Vagina (tissue), 2 donors: Measurements from ENCODE around the gene TSHZ1. TPM values are rescaled to one million over a fixed set of nuclear protein-coding genes. Genes with fewer than 3 reads are reported as not detected.

Experiments
- DNase-seq, 2 donors: peaks; one replicate each; pipeline ENCODE4 v3.0.0-alpha.2; 2017; ENCODE audit errors: extremely low spot score in 2 of 2
- H3K27ac ChIP-seq: fragments of 200-600 bp; sonication (generic); one replicate; pipeline ENCODE4 v1.5.1; 2019
- H3K27me3 ChIP-seq: fragments of 200-600 bp; sonication (generic); one replicate; pipeline ENCODE4 v1.5.1; 2019
- H3K36me3 ChIP-seq, 2 donors: fragments of 200-600 bp; sonication (generic); one replicate each; pipeline ENCODE4 v1.5.1; 2017 to 2019
- H3K4me1 ChIP-seq: fragments of 200-600 bp; sonication (generic); one replicate; pipeline ENCODE4 v1.5.1; 2019
- H3K4me3 ChIP-seq, 2 donors: fragments of 200-600 bp; sonication (generic); 1 replicate in 1 of 2; 2 replicates in 1 of 2; pipeline ENCODE4 v1.5.1; 2016 to 2019
- H3K9me3 ChIP-seq: fragments of 200-600 bp; sonication (generic); one replicate; pipeline ENCODE4 v1.5.1; 2019
- POLR2A ChIP-seq, 2 donors: fragments of 450-650 bp; IDR thresholded peaks; one replicate each; pipeline ENCODE4 v1.6.1; 2017; ENCODE audit warnings: antibody characterized with exemption in 2 of 2, mild to moderate bottlenecking in 2 of 2, moderate library complexity in 2 of 2
- POLR2AphosphoS5 ChIP-seq, 2 donors: sonication (generic); formaldehyde crosslinking; IDR thresholded peaks; one replicate each; pipeline ENCODE4 v1.9.0; 2017; ENCODE audit warnings: antibody characterized with exemption in 2 of 2, mild to moderate bottlenecking in 2 of 2, low read depth in 1 of 2; ENCODE audit not compliant: insufficient read depth in 1 of 2
- intact Hi-C: fragments of 100-400 bp; cut with DNase I; formaldehyde crosslinking; loops from one replicate; pipeline ENCODE4 v1.15.1; 2023
- total RNA-seq: library from RNA; depleted of rRNA; stranded (reverse); fragments of >200 nt; gene quantifications from one replicate; pipeline ENCODE4 v1.2.3, GENCODE V29; 2016
- TF ChIP-seq, protein P1 (sequence below), 3 experiments: fragments of 450-650 bp in 2 of 3; fragments of 200-600 bp in 1 of 3; sonication (generic) in 1 of 3; IDR thresholded peaks; one replicate each; pipeline ENCODE4 v1.5.1; 2017 to 2019; ENCODE audit warnings: antibody characterized with exemption in 3 of 3, mild to moderate bottlenecking in 2 of 3, moderate library complexity in 2 of 3

Gene TSHZ1
- total RNA-seq, 1 donor from 2014 or later, result 23.3 TPM

DNA sequence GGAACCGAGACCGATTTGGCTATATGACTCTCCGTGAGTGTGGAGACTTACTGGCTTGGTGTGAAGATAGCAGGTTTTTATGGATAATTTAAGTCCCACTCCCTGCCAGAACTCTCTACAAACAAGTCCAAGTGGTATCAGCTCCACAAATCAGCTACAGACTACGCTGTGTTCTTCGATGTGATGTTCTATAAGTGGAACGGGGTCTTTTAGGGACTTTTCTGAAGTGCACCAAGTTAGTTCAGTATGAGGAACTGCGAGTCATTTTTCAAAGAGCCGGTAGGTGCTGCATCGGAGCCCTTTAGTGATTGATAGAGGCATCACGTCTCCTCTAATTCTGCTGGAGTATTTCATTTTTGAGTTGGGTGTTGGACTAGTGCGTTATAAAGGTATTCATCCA is 107.1 kb downstream of the TSHZ1 start:
- H3K9me3 ChIP-seq, result no peaks in the 10 kb centered on the region
- intact Hi-C loops, result no loop called here
- DNase-seq, result no peak
- no peak overlapping the region for H3K4me3 ChIP-seq
- TF ChIP-seq POLR2AphosphoS5 (IDR thresholded peaks at IDR 0.05; ENCODE audit: insufficient read depth in 1 of 2, low read depth in 1 of 2), result no peak
- no peaks in the 10 kb centered on the region for H3K36me3 ChIP-seq
- H3K4me1 ChIP-seq, result no peaks in the 10 kb centered on the region
- H3K27me3 ChIP-seq, result no peaks in the 10 kb centered on the region
- no peak overlapping the region for H3K27ac ChIP-seq

DNA sequence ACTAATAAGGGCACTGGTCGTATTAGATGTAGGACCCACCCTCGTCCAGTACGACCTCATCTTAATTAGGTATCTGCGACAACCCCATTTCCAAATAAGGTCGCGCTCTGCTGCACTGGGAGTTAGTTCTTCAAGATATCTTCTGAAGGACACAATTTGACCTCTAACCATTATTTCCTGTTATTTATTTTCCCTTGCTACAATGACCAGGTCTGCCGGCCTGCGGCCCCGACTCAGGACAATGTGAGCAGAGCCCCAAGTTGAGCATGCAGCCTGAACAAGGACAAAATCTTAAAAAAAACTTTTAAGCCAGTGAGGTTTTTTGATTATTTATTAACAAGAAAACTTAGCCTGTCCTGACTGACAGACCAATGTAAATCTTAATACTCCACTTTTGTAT is 109.3 kb downstream of the TSHZ1 start:
- H3K4me3 ChIP-seq, result no peak overlapping the region
- TF ChIP-seq POLR2AphosphoS5 (IDR thresholded peaks at IDR 0.05; ENCODE audit: insufficient read depth in 1 of 2, low read depth in 1 of 2), result no peak
- no peak for TF ChIP-seq POLR2A (IDR thresholded peaks at IDR 0.05)
- TF ChIP-seq, protein P1, sequence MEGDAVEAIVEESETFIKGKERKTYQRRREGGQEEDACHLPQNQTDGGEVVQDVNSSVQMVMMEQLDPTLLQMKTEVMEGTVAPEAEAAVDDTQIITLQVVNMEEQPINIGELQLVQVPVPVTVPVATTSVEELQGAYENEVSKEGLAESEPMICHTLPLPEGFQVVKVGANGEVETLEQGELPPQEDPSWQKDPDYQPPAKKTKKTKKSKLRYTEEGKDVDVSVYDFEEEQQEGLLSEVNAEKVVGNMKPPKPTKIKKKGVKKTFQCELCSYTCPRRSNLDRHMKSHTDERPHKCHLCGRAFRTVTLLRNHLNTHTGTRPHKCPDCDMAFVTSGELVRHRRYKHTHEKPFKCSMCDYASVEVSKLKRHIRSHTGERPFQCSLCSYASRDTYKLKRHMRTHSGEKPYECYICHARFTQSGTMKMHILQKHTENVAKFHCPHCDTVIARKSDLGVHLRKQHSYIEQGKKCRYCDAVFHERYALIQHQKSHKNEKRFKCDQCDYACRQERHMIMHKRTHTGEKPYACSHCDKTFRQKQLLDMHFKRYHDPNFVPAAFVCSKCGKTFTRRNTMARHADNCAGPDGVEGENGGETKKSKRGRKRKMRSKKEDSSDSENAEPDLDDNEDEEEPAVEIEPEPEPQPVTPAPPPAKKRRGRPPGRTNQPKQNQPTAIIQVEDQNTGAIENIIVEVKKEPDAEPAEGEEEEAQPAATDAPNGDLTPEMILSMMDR (IDR thresholded peaks at IDR 0.05), result no peak
- DNase-seq, result no peak
- H3K27me3 ChIP-seq, result no peaks in the 10 kb centered on the region
- no peaks in the 10 kb centered on the region for H3K36me3 ChIP-seq
- intact Hi-C loops, result no loop called here
- no peak overlapping the region for H3K27ac ChIP-seq
- no peaks in the 10 kb centered on the region for H3K9me3 ChIP-seq
- H3K4me1 ChIP-seq, result no peaks in the 10 kb centered on the region

DNA sequence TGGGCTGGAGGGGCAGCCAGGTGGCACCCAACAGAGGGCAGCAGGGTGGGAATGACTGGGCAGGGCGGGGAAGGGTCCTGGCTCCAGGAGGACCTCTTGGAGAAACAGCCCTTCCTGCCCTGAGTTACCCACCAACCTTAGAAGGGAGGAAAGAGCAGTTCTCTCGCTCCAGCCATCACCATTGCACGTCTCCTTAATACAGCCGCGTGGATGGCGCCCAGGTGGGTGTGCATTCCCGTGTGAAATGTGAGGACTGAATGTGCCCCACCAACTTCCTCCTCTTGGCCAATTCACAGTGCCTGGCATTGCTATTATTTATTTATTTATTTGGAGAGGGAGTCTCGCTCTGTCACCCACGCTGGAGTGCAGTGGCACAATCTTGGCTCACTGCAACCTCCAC is 109.9 kb downstream of the TSHZ1 start:
- intact Hi-C loops, result no loop called here
- H3K27me3 ChIP-seq, result no peaks in the 10 kb centered on the region
- no peaks in the 10 kb centered on the region for H3K36me3 ChIP-seq
- no peak for DNase-seq
- H3K4me3 ChIP-seq, result no peak overlapping the region
- H3K9me3 ChIP-seq, result no peaks in the 10 kb centered on the region
- no peaks in the 10 kb centered on the region for H3K4me1 ChIP-seq
- H3K27ac ChIP-seq, result no peak overlapping the region
- TF ChIP-seq POLR2AphosphoS5 (IDR thresholded peaks at IDR 0.05; ENCODE audit: insufficient read depth in 1 of 2, low read depth in 1 of 2), result no peak
- no peak for TF ChIP-seq POLR2A (IDR thresholded peaks at IDR 0.05)
- TF ChIP-seq, protein P1 (IDR thresholded peaks at IDR 0.05), result no peak

DNA sequence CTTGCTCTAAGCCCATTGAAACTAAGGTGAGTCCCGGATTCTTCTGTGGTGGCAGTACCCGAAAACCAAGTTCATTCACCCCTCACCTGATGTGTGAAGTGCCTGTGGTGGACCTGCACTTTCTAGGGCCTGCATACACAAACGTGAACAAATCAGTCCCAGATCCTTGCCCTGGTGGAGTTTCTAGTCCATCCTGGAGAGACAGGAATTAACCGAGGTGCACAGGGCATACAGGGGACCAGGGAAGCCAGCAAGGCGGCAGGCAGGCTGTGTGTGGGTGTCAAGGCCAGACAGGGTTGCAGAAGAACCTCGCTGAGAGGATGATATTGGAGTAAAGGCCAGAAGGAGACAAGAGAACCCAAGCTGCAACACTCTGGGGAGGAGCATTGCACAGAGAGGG is 110.8 kb downstream of the TSHZ1 start:
- Histone ChIP-seq H3K27me3 (no peaks in the 10 kb centered on the region), H3K9me3 (no peaks in the 10 kb centered on the region), H3K4me1 (no peaks in the 10 kb centered on the region), H3K4me3 (no peak overlapping the region), H3K27ac (no peak overlapping the region), H3K36me3 (no peaks in the 10 kb centered on the region)
- DNase-seq, result no peak
- TF ChIP-seq, protein P1 (IDR thresholded peaks at IDR 0.05), result no peak
- no peak for TF ChIP-seq POLR2AphosphoS5 (IDR thresholded peaks at IDR 0.05; ENCODE audit: insufficient read depth in 1 of 2, low read depth in 1 of 2)
- intact Hi-C loops, result no loop called here

DNA sequence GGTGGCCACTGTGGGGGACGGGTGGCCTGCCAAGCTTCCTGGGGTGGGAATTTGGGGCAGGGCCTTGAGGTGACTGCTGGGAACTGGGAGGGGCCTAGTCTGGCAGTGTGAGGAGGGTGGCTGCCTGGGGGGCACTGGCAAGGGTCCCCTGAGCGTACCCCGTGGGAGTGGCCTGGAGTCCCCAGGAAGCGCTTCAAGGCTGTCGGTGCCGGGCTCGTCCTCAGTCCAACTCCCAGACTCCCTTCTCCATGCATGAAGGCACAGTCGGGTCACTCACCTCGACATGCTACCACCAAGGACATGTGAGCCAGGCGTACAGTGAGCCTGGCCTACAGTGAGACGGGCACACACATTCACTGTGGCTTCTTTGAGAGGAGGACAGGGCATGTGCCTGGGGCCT is 111.6 kb downstream of the TSHZ1 start:
- Histone ChIP-seq H3K27me3 (no peaks in the 10 kb centered on the region), H3K4me3 (no peak overlapping the region), H3K4me1 (no peaks in the 10 kb centered on the region), H3K36me3 (no peaks in the 10 kb centered on the region), H3K27ac (no peak overlapping the region), H3K9me3 (no peaks in the 10 kb centered on the region)
- no peak for DNase-seq
- intact Hi-C loops, result no loop called here
- TF ChIP-seq POLR2AphosphoS5 (IDR thresholded peaks at IDR 0.05; ENCODE audit: insufficient read depth in 1 of 2, low read depth in 1 of 2), result no peak
- TF ChIP-seq, protein P1 (IDR thresholded peaks at IDR 0.05), result no peak
- TF ChIP-seq POLR2A (IDR thresholded peaks at IDR 0.05), result no peak
